ENCODE results near the gene GASK1B.

DNA sequence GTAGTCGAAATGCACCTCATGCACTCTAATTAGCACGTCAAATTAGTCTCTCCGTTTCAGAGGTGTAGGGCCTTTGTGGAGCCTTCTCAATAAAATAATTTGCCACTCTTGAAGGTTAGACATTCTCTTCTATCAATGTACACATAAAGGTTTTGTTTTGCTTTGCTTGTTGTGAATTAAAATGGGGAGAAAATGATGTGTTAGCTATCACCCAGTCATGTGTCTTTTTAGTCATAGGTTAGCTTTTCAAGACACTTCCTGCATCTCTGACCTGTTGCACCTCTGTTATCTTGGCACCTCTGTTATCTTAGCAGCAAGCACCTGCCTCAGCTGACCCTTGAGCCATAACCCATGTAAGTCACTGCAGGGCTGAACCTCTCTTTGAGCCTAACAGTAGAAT, 38.4 kb upstream of the GASK1B start:
- TF ChIP-seq GATA3 (IDR thresholded peaks at IDR 0.05; ENCODE audit: low read depth, low read length) (no peak), GATA2 (IDR thresholded peaks at IDR 0.05; ENCODE audit: low read depth, low read length) (no peak)
